ENCODE measurements around the gene HIP1R.

- TF ChIP-seq TAF1 (IDR thresholded peaks at IDR 0.05; ENCODE audit: borderline replicate concordance, low read depth, low read length) = no peak
- TF ChIP-seq CTCF (IDR thresholded peaks at IDR 0.05) = no peak
- no peak for TF ChIP-seq CHD2 (IDR thresholded peaks at IDR 0.05; ENCODE audit: low read length, partially characterized antibody)
- TF ChIP-seq GATA2 (CRISPR knock-in tag; IDR thresholded peaks at IDR 0.05) = no peak
- no peak for TF ChIP-seq MAX (IDR thresholded peaks at IDR 0.05; ENCODE audit: low read depth)
- no peak for TF ChIP-seq RAD21 (IDR thresholded peaks at IDR 0.05; ENCODE audit: low read length)
- TF ChIP-seq SIN3A (IDR thresholded peaks at IDR 0.05; ENCODE audit: borderline replicate concordance, low read depth, low read length) = no peak
- TF ChIP-seq GABPA (IDR thresholded peaks at IDR 0.05; ENCODE audit: low read depth) = no peak
- TF ChIP-seq FOSL2 (IDR thresholded peaks at IDR 0.05; ENCODE audit: borderline replicate concordance, low read depth) = no peak
- TF ChIP-seq JUND (IDR thresholded peaks at IDR 0.05) = no peak
- TF ChIP-seq FOXM1 (IDR thresholded peaks at IDR 0.05; ENCODE audit: low read depth) = no peak
Measured at GRCh38 chr12:122827258-122827657, 8.0 kb upstream of the HIP1R start.
